Activated CD8-positive, alpha-beta T cell treated with anti-CD3 and anti-CD28 coated beads, Interleukin-2, amount 10 ng/mL, durations not matched to agents 7 days and 5 days (primary cell): Measurements from ENCODE around the gene PIK3CB. TPM values are rescaled to one million over a fixed set of nuclear protein-coding genes. Genes with fewer than 3 reads are reported as not detected.

Source experiments
- total RNA-seq, 2 experiments: library from RNA; stranded (reverse); gene quantifications; one replicate each; pipeline ENCODE4 v1.2.3, GENCODE V29; 2021

The PIK3CB gene
- total RNA-seq, 2 experiments from 2014 or later: 3.6 to 4.1 TPM

Other genes starting within 250 kb of the PIK3CB start
- 10 to 100 TPM; 15.9 to 19.5 TPM for gene CEP70, start 240.7 kb downstream of the PIK3CB start, total RNA-seq
- 1 to 10 TPM; 4.2 to 5.9 TPM for gene FAIM, start 226.2 kb downstream of the PIK3CB start, total RNA-seq
- not detected for gene FOXL2, start 112.2 kb upstream of the PIK3CB start, total RNA-seq
- gene FOXL2NB, start 112.3 kb upstream of the PIK3CB start, total RNA-seq: not detected
- gene PRR23A, start 171.3 kb upstream of the PIK3CB start, total RNA-seq: not detected
- not detected for gene PRR23B, start 186.0 kb upstream of the PIK3CB start, total RNA-seq
- not detected for gene PRR23C, start 210.0 kb upstream of the PIK3CB start, total RNA-seq